Osteocyte (in vitro differentiated cells): ENCODE measurements around the gene CTDNEP1. TPM values are rescaled to one million over a fixed set of nuclear protein-coding genes. Genes with fewer than 3 reads are reported as not detected.

ENCODE experiments used
- DNase-seq: peaks from one replicate; pipeline ENCODE4 v3.0.0; 2021; ENCODE audit warnings: mixed read lengths; ENCODE audit not compliant: unreplicated experiment; ENCODE audit errors: extremely low spot score
- H3K27ac Mint-ChIP-seq: one replicate; pipeline ENCODE4 v1.8.0; 2021; ENCODE audit warnings: mild to moderate bottlenecking, mixed read lengths; ENCODE audit not compliant: unreplicated experiment
- H3K27me3 Mint-ChIP-seq: one replicate; pipeline ENCODE4 v1.8.0; 2021; ENCODE audit warnings: mixed read lengths; ENCODE audit not compliant: unreplicated experiment
- H3K36me3 Mint-ChIP-seq: one replicate; pipeline ENCODE4 v1.8.0; 2021; ENCODE audit warnings: mixed read lengths; ENCODE audit not compliant: unreplicated experiment
- H3K4me1 Mint-ChIP-seq: one replicate; pipeline ENCODE4 v1.8.0; 2021; ENCODE audit warnings: mixed read lengths; ENCODE audit not compliant: unreplicated experiment
- H3K4me3 Mint-ChIP-seq: one replicate; pipeline ENCODE4 v1.8.0; 2021; ENCODE audit warnings: mild to moderate bottlenecking, moderate library complexity, mixed read lengths; ENCODE audit not compliant: unreplicated experiment
- H3K9me3 Mint-ChIP-seq: one replicate; pipeline ENCODE4 v1.8.0; 2021; ENCODE audit warnings: mixed read lengths; ENCODE audit not compliant: unreplicated experiment
- CTCF ChIP-seq: fragments of 200-600 bp; sonication (generic); IDR thresholded peaks from 2 replicates; pipeline ENCODE4 v1.5.0; 2021; ENCODE audit warnings: antibody characterized with exemption, mild to moderate bottlenecking, moderate library complexity
- total RNA-seq: library from RNA; stranded (reverse); gene quantifications from 2 replicates; pipeline ENCODE4 v1.2.1, GENCODE V29; 2021

Gene CTDNEP1
- total RNA-seq, 1 donor from 2014 or later = 145 TPM

GRCh38 chr17:7217113-7217987 lies 34.2 kb downstream of the CTDNEP1 start:
- no peak for DNase-seq
- no peaks in the 10 kb centered on the region for H3K36me3 Mint-ChIP-seq
- peak overlapping the region; percentile 83 for H3K4me3 Mint-ChIP-seq
- no peak for TF ChIP-seq CTCF
- no peaks in the 10 kb centered on the region for H3K27me3 Mint-ChIP-seq
- peaks cover 70% of the 10 kb centered on the region for H3K4me1 Mint-ChIP-seq
- peak overlapping the region; percentile 98 for H3K27ac Mint-ChIP-seq
- H3K9me3 Mint-ChIP-seq = no peaks in the 10 kb centered on the region

DNA sequence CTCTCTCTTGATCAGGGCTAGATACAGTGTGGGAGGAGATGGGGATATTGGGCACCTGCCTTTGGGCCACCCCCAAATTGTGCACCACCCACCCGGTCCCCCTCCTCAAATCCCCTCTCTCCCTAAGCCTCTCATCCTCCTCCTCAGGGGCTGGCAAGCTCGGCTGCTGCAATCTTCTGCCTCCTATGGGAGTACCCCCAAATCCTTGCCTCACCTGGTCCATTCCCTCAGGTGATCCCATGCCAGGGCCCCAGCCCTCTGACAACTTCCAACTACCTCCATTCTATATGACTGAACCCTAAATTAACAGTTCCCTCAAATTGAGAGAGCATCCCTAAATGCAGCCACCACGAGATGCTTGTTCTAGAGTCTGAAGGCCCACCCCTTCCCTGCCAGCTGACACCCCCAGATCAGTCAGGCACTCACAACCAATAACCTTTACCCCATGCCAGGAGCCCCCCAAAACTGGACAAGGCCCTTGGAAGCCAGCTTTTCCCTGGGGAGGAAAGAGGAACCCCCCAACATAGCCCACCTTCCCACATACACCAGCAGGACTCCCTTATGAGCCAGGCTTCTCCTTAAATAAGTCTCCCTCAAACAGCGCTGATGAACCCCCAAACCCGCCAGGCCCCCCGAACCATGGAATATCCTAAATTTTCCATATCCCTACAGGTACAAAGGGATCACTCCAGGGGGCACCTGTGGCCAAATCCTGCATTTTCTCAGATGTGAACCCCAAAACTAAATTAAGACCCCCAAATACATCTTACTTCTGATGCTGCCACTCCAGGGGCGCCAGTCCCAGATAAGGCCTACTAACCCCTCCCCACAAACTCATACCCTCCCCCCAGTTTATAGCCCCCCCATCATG lies 35.1 kb downstream of the CTDNEP1 start:
- peak overlapping the region; percentile 98 for H3K27ac Mint-ChIP-seq
- peaks cover 70% of the 10 kb centered on the region for H3K4me1 Mint-ChIP-seq
- no peak for DNase-seq
- no peak for TF ChIP-seq CTCF
- H3K4me3 Mint-ChIP-seq = peak overlapping the region; percentile 69
- H3K27me3 Mint-ChIP-seq = no peaks in the 10 kb centered on the region
- no peaks in the 10 kb centered on the region for H3K9me3 Mint-ChIP-seq
- no peaks in the 10 kb centered on the region for H3K36me3 Mint-ChIP-seq

DNA sequence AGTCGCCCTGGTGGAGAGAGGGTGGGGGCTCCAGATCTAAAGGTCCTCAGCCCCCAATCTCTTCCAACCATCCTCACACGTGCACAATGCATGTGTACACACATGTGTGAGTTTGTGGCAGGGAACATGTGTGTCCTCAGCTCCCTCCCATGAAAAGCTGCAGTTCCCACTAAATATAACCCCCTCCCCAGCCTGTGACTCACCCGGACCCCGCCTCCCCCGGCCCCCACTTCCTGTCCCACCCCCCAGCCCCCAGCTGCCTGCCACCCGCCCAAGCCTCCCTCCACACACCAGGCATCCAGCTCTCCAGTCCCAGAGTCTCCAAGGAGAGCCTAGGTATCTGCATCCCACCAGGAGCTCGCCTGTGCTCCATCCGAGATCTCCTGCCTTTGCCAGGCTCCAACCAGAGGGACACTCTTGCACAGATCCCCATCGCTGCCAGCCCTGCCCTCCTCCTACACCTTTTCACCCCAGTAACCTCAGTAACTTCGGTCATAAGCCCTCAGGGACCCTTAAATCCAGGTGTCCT lies 35.8 kb downstream of the CTDNEP1 start:
- Mint-ChIP-seq H3K27me3 (no peaks in the 10 kb centered on the region), H3K36me3 (no peaks in the 10 kb centered on the region), H3K4me1 (peaks cover 63% of the 10 kb centered on the region), H3K9me3 (no peaks in the 10 kb centered on the region), H3K4me3 (peak overlapping the region; percentile 92), H3K27ac (peak overlapping the region; percentile 98)
- no peak for DNase-seq
- TF ChIP-seq CTCF = no peak

- peaks cover 58% of the 10 kb centered on the region for H3K4me1 Mint-ChIP-seq
These were observed 36.3 kb downstream of the CTDNEP1 start for GRCh38 chr17:7215136-7215638.

More at GRCh38 chr17:7215136-7215638, 36.3 kb downstream of the CTDNEP1 start:
- Mint-ChIP-seq H3K36me3 (peaks cover under 1% of the 10 kb centered on the region), H3K27me3 (no peaks in the 10 kb centered on the region), H3K9me3 (no peaks in the 10 kb centered on the region), H3K4me3 (peak overlapping the region; percentile 92), H3K27ac (peak overlapping the region; percentile 98)
- DNase-seq = no peak
- no peak for TF ChIP-seq CTCF
